ENCODE measurements around the gene TDRD5. TPM values are rescaled to one million over a fixed set of nuclear protein-coding genes. Genes with fewer than 3 reads are reported as not detected.
"Not testable (repeated sequence)": the region's sequence is repeated elsewhere in the genome, so short reads cannot be mapped to it uniquely, and the experiment has no call there.

The TDRD5 gene
- total and polyA plus RNA-seq, 10 donors = 0.02 to 0.14 (median 0.05) TPM; not detected in 6

GRCh38 chr1:179661018-179661417, 69.4 kb downstream of the TDRD5 start:
- H3K4me1 ChIP-seq = no peaks in the 10 kb centered on the region
- H3K36me3 ChIP-seq = no peaks in the 10 kb centered on the region
- H3K4me3 ChIP-seq = no peak overlapping the region
- no peak for DNase-seq
- no peaks in the 10 kb centered on the region for H3K27me3 ChIP-seq (replicated peaks in 1 of 7)
- intact Hi-C loops (cut with DNase I; ENCODE audit: low total_unique reads) = no loop called here
- no peak overlapping the region for H3K27ac ChIP-seq
- H3K9me3 ChIP-seq = peaks cover 0 to 34% (median 20%) of the 10 kb centered on the region in 8 donors
- TF ChIP-seq CTCF (IDR thresholded peaks at IDR 0.05 in 8 of 11, conservative IDR thresholded peaks at IDR 0.05 in 3 of 11) = no peak
- no peak for TF ChIP-seq POLR2A (IDR thresholded peaks at IDR 0.05)
- TF ChIP-seq POLR2AphosphoS5 (IDR thresholded peaks at IDR 0.05) = no peak

GRCh38 chr1:179663810-179664209, 72.2 kb downstream of the TDRD5 start:
- 54 to 63% (median 56%) methylated on average over 3 of the region's 3 CpGs for WGBS, 5 donors

GRCh38 chr1:179677882-179678281, 86.2 kb downstream of the TDRD5 start:
- no peak overlapping the region for H3K27ac ChIP-seq
- WGBS, 5 donors = 82 to 91% (median 90%) methylated on average over 5 to 6 of the region's 6 CpGs
- TF ChIP-seq POLR2A (IDR thresholded peaks at IDR 0.05) (no peak), CTCF (IDR thresholded peaks at IDR 0.05 in 8 of 11, conservative IDR thresholded peaks at IDR 0.05 in 3 of 11) (no peak), POLR2AphosphoS5 (IDR thresholded peaks at IDR 0.05) (no peak)
- intact Hi-C loops (cut with DNase I; ENCODE audit: low total_unique reads) = no loop called here
- DNase-seq = no peak
- H3K9me3 ChIP-seq = peaks cover 0 to 28% (median under 1%) of the 10 kb centered on the region in 8 donors
- no peak overlapping the region for H3K4me3 ChIP-seq
- no peaks in the 10 kb centered on the region for H3K4me1 ChIP-seq
- H3K36me3 ChIP-seq = no peaks in the 10 kb centered on the region
- H3K27me3 ChIP-seq (replicated peaks in 1 of 7) = no peaks in the 10 kb centered on the region

More at GRCh38 chr1:179663810-179664209, 72.2 kb downstream of the TDRD5 start:
- no peak for DNase-seq
- TF ChIP-seq POLR2A (IDR thresholded peaks at IDR 0.05) (no peak), POLR2AphosphoS5 (IDR thresholded peaks at IDR 0.05) (no peak), CTCF (IDR thresholded peaks at IDR 0.05 in 8 of 11, conservative IDR thresholded peaks at IDR 0.05 in 3 of 11) (no peak)
- no peak overlapping the region for H3K4me3 ChIP-seq
- no peak overlapping the region for H3K27ac ChIP-seq
- no peaks in the 10 kb centered on the region for H3K36me3 ChIP-seq
- no peaks in the 10 kb centered on the region for H3K4me1 ChIP-seq
- intact Hi-C loops (cut with DNase I; ENCODE audit: low total_unique reads) = no loop called here
- H3K9me3 ChIP-seq = peaks cover 0 to 25% (median 15%) of the 10 kb centered on the region in 8 donors
- H3K27me3 ChIP-seq (replicated peaks in 1 of 7) = no peaks in the 10 kb centered on the region

GRCh38 chr1:179694530-179694929, 102.9 kb downstream of the TDRD5 start:
- WGBS, 5 donors = 20 to 68% (median 57%) methylated on average over 1 to 6 of the region's 6 CpGs
- H3K36me3 ChIP-seq; H3K9me3 ChIP-seq; intact Hi-C loops (cut with DNase I; ENCODE audit: low total_unique reads); H3K4me3 ChIP-seq; H3K4me1 ChIP-seq; DNase-seq; H3K27ac ChIP-seq: not testable (repeated sequence)
- H3K27me3 ChIP-seq (replicated peaks in 1 of 7) = peaks cover 0 to 32% (median 0%) of the 10 kb centered on the region in 7 donors
